WTC11 (cell line): Measurements from ENCODE around the gene MYCBP2.

Experiments used
- CREB1 ChIP-seq: sonication (generic); formaldehyde crosslinking; IDR thresholded peaks from 2 replicates; pipeline ENCODE4 v1.8.0; 2023; ENCODE audit warnings: mild to moderate bottlenecking, missing genetic modification reagents
- CREM ChIP-seq: sonication (generic); formaldehyde crosslinking; IDR thresholded peaks from 2 replicates; pipeline ENCODE4 v1.8.1; 2022; ENCODE audit warnings: mild to moderate bottlenecking, missing genetic modification reagents, moderate library complexity
- IRF2 ChIP-seq: sonication (generic); formaldehyde crosslinking; IDR thresholded peaks from 2 replicates; pipeline ENCODE4 v1.8.0; 2022; ENCODE audit warnings: low read depth, missing genetic modification reagents, borderline replicate concordance
- JUN ChIP-seq: sonication (generic); formaldehyde crosslinking; IDR thresholded peaks from 2 replicates; pipeline ENCODE4 v1.8.0; 2023; ENCODE audit warnings: mild to moderate bottlenecking, missing genetic modification reagents
- NFATC4 ChIP-seq: fragments of 250-450 bp; sonication (Bioruptor Pico); IDR thresholded peaks from 2 replicates; pipeline ENCODE4 v1.9.0; 2021; ENCODE audit warnings: mild to moderate bottlenecking
- SP1 ChIP-seq: sonication (generic); formaldehyde crosslinking; conservative IDR thresholded peaks from 2 replicates; pipeline ENCODE4 v1.8.1; 2022; ENCODE audit warnings: missing genetic modification reagents
- TCF7 ChIP-seq: sonication (generic); formaldehyde crosslinking; IDR thresholded peaks from 2 replicates; pipeline ENCODE4 v1.8.0; 2022; ENCODE audit warnings: mild to moderate bottlenecking, low read depth, missing genetic modification reagents, moderate library complexity
- TP53 ChIP-seq: sonication (generic); formaldehyde crosslinking; IDR thresholded peaks from 2 replicates; pipeline ENCODE4 v1.8.1; 2023; ENCODE audit warnings: mild to moderate bottlenecking, missing genetic modification reagents
- ZNF416 ChIP-seq: fragments of 250-450 bp; sonication (Bioruptor Pico); IDR thresholded peaks from 2 replicates; pipeline ENCODE4 v1.9.0; 2021; ENCODE audit warnings: mild to moderate bottlenecking, inconsistent platforms
- TF ChIP-seq, protein P1 (sequence below): fragments of 200-600 bp; IDR thresholded peaks from 2 replicates; pipeline ENCODE4 v1.8.0; 2022; ENCODE audit warnings: antibody characterized with exemption
- TF ChIP-seq, protein P2 (sequence below): sonication (generic); formaldehyde crosslinking; IDR thresholded peaks from 2 replicates; pipeline ENCODE4 v1.8.1; 2023; ENCODE audit warnings: mild to moderate bottlenecking, missing genetic modification reagents, moderate library complexity
- TF ChIP-seq, protein P3 (sequence below): sonication (generic); formaldehyde crosslinking; IDR thresholded peaks from 2 replicates; pipeline ENCODE4 v1.8.1; 2022; ENCODE audit warnings: low read depth, missing genetic modification reagents, borderline replicate concordance
- TF ChIP-seq, protein P4 (sequence below): sonication (generic); formaldehyde crosslinking; IDR thresholded peaks from 2 replicates; pipeline ENCODE4 v1.8.0; 2022; ENCODE audit warnings: mild to moderate bottlenecking, missing genetic modification reagents
- TF ChIP-seq, protein P5 (sequence below): sonication (generic); formaldehyde crosslinking; IDR thresholded peaks from 2 replicates; pipeline ENCODE4 v1.8.1; 2023; ENCODE audit warnings: mild to moderate bottlenecking, missing genetic modification reagents, moderate library complexity

DNA sequence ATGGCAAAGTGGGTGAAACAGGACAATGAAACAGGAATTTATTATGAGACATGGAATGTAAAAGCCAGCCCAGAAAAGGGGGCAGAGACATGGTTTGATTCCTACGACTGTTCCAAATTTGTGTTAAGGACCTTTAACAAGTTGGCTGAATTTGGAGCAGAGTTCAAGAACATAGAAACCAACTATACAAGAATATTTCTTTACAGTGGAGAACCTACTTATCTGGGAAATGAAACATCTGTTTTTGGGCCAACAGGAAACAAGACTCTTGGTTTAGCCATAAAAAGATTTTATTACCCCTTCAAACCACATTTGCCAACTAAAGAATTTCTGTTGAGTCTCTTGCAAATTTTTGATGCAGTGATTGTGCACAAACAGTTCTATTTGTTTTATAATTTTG, 326.4 kb downstream of the MYCBP2 start:
- TF ChIP-seq, protein P1, sequence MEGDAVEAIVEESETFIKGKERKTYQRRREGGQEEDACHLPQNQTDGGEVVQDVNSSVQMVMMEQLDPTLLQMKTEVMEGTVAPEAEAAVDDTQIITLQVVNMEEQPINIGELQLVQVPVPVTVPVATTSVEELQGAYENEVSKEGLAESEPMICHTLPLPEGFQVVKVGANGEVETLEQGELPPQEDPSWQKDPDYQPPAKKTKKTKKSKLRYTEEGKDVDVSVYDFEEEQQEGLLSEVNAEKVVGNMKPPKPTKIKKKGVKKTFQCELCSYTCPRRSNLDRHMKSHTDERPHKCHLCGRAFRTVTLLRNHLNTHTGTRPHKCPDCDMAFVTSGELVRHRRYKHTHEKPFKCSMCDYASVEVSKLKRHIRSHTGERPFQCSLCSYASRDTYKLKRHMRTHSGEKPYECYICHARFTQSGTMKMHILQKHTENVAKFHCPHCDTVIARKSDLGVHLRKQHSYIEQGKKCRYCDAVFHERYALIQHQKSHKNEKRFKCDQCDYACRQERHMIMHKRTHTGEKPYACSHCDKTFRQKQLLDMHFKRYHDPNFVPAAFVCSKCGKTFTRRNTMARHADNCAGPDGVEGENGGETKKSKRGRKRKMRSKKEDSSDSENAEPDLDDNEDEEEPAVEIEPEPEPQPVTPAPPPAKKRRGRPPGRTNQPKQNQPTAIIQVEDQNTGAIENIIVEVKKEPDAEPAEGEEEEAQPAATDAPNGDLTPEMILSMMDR, result no peak
- TF ChIP-seq ZNF416 (CRISPR knock-in tag) (no peak), NFATC4 (no peak), CREM (CRISPR knock-in tag) (no peak), SP1 (CRISPR knock-in tag) (no peak), CREB1 (CRISPR knock-in tag) (no peak), TCF7 (no peak), JUN (CRISPR knock-in tag) (no peak), TP53 (no peak), IRF2 (CRISPR knock-in tag) (no peak)
- TF ChIP-seq, protein P2, sequence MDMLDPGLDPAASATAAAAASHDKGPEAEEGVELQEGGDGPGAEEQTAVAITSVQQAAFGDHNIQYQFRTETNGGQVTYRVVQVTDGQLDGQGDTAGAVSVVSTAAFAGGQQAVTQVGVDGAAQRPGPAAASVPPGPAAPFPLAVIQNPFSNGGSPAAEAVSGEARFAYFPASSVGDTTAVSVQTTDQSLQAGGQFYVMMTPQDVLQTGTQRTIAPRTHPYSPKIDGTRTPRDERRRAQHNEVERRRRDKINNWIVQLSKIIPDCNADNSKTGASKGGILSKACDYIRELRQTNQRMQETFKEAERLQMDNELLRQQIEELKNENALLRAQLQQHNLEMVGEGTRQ (CRISPR knock-in tag), result no peak
- TF ChIP-seq, protein P3, sequence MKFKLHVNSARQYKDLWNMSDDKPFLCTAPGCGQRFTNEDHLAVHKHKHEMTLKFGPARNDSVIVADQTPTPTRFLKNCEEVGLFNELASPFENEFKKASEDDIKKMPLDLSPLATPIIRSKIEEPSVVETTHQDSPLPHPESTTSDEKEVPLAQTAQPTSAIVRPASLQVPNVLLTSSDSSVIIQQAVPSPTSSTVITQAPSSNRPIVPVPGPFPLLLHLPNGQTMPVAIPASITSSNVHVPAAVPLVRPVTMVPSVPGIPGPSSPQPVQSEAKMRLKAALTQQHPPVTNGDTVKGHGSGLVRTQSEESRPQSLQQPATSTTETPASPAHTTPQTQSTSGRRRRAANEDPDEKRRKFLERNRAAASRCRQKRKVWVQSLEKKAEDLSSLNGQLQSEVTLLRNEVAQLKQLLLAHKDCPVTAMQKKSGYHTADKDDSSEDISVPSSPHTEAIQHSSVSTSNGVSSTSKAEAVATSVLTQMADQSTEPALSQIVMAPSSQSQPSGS (CRISPR knock-in tag), result no peak
- TF ChIP-seq, protein P4, sequence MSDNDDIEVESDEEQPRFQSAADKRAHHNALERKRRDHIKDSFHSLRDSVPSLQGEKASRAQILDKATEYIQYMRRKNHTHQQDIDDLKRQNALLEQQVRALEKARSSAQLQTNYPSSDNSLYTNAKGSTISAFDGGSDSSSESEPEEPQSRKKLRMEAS (CRISPR knock-in tag), result no peak
- TF ChIP-seq, protein P5, sequence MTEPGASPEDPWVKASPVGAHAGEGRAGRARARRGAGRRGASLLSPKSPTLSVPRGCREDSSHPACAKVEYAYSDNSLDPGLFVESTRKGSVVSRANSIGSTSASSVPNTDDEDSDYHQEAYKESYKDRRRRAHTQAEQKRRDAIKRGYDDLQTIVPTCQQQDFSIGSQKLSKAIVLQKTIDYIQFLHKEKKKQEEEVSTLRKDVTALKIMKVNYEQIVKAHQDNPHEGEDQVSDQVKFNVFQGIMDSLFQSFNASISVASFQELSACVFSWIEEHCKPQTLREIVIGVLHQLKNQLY (CRISPR knock-in tag), result no peak
